IPS-NIHi7 (cell line): Measurements from ENCODE around the gene PLXDC1.

ENCODE experiments used
- DNase-seq: peaks from one replicate; pipeline ENCODE4 v3.0.0; 2012; ENCODE audit warnings: mixed read lengths; ENCODE audit errors: extremely low spot score

PLXDC1 gene

GRCh38 chr17:39151150-39151942 is at the start of gene PLXDC1:
TSS of gene PLXDC1 (minus strand) at chr17:39151637. CDS start at chr17:39151437, 200 bp downstream.
- DNase-seq = no peak

DNA sequence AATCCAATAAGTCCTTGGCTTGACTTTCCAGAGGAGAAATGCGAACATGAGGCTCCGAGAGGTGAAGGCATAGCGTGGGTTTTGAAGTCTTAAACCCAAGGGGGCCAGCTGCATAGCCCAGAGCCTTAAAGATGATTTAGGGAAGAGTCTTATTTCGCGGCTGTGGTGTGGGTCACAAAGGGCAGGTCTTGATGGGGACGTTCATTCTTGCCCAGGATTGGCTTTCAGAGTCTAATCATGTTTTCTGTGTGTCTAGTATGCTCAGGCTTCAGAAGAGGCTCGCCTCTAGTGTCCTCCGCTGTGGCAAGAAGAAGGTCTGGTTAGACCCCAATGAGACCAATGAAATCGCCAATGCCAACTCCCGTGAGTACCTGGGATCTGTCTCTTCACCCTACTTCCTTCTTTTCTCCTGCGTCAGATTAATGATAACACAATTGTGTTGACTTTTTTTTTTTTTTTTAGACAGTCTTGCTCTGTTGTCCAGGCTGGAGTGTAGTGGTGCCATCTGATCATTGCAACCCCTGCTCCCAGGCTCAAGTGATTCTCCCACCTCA is 49.6 kb upstream of the PLXDC1 start:
- DNase-seq = no peak

DNA sequence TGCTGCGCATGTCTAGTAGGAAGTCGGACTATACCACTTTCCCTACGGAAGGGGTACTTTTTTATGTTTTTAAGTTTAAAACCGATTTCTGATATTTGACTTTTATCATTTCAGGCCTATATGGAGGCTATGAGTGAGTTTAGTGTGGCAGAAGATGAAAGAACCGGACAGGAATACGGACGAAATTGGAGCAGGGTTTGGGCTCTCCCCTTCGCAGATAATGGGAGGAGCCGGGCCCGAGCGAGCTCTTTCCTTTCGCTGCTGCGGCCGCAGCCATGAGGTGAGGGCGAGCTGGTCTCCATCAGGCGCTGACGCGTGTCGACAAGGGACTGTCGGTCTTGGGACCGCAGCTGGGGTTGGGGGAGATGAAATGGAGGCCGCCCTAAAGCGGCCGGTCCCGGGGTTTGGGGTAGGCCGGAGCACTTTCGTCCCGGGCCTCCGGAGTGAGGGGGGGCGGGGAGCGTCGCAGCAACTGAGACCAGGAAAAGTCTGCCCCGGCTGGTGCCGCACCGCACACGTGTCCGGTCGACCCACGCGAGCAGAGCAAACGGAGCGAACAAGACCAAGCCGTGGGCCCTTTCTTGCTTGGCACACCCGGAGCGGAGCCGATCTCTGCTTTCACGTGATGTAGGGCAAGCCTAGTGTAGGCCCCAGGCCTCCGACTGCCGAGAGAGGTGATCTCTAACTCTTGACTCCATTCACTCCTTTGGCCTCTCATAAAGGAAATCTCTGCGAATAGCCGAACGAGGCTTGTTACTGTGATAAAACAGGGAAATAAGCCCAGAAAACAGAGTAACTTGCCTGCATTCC is 48.8 kb upstream of the PLXDC1 start, which contains the start of gene RPL19:
Gene RPL19 (plus strand): TSS at position 214 of the 810 bp plus-strand sequence. CDS start 62 bp downstream, at position 276.
- DNase-seq = peak; percentile 77

DNA sequence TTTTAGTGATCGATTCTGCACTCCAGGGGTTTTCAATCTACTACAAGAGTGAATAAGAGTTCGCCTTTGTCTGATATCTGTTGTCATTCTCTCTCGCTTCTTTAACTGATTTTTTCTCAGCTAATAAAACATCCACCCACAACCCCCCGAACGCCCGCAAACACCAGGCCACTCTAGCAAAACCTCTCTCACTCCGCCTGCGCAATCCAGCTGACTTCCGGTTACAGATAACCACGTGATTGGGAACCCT is 48.3 kb upstream of the PLXDC1 start:
- peak; percentile 89 for DNase-seq

DNA sequence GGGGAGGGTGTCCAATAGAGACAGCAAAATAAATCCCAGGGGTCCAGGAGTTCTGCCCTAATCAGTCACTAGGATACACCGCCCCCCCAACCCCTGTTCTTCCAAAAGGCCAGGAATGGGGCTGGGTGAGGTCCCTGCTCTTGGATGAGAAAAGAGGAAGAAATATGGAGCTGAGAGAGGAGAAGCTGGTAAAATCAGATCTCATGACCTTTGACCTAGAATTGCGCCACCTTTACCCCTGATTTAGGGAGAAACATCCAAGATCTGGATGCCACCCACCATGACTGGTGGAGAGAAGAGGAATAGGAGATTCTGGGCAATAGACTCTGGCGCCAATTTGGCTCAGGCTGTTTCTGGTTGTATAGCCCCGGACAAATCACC is 46.7 kb upstream of the PLXDC1 start:
- DNase-seq = no peak

DNA sequence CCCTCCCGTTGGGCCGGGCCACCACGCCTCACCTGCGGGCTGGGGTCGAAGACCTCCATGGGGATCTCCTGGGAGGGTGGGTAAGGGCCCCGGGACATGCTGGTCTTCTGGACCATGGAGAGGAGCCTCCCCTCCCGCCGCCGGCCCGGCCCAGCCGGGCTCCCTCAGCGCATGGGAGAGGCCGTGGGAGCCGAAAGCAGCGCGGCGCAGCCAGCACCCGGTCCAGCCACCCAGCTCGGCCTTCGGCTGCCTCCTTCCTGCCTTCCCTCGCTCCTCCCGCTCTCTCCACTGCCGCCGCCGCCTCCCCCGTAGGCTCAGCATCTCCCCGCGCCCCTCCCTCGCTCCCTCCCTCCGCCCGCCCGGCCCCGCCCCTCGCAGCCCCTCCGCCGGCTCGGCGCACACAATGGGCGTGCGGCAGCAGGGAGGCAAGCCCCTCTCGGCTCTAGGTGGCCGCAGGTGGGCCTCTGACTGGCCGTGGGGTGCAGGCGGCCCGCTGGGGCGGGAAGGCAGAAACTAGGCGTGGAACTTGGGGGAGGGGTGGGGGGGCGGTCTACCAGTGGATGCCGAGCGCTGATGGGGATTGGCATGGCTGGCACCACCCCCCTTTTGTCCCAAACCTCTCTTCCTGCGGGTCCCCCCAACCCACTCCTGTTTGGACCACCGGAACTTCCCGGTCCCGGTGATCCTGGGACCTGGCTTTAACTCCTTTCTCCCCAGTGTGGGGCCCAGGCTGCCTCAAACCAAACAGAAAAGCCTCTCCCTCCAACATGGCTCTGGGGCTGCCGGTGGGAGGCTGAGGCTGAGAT is 46.1 kb upstream of the PLXDC1 start, which contains the start of gene CACNB1:
Gene CACNB1 (minus strand): TSS at position 290 of the 806 bp plus-strand sequence. CDS start 174 bp downstream, at position 116.
- DNase-seq = peak; percentile 92

DNA sequence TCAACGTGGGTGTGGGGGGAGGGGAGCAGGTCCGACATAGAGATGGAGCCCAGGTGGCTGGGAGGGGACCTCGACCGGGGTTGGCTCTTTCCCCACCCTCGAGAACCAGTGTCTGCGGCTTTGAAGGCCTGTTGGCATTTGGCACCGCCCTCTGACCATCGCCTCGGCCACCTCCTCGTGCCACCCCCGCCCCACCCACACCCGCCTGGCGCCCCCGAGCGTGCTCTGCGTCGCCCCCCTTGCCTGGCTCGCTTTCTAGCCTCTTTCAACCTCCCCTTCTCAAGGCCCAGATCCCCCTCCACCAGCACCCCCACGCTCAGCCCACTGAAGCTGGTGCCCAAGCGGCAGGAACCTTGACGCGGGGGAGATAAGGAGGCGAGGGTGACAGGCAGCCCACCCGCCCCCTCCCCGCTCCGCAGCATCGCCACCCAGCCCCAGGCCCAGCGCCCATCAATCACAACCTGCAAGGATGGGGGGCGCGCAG is 45.4 kb upstream of the PLXDC1 start:
- DNase-seq = no peak

GRCh38 chr17:39196241-39196807 is 44.9 kb upstream of the PLXDC1 start:
- no peak for DNase-seq

DNA sequence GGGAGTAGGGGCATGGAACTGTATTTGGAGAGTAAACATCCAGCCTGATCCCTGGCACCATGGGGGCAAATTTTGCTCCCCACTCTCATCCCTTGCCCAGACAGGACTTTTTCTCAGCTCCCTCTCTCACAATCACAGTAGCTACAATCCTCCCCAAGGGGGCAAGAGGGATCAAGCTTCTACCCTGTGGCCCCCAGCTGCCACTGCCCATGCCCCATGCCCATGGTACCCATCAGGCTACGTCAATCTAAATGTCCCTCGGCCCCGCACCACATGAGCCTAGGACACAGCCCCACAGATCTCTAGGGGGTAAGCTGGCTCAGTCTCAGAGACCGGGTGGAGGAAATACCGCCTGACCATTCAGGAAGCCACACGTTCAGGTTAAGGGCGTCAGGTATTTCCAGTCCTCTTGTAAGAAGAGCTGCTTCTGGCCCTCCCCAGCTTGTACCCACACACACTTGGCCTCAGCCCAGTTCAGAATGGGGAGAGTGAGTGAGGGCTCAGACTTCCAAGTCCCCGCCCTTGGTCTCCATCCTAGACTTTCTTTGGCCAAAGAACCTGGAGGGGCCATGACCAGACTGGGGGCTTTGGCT is 44.2 kb upstream of the PLXDC1 start:
- no peak for DNase-seq

GRCh38 chr17:39194985-39195524 is 43.6 kb upstream of the PLXDC1 start:
- DNase-seq = no peak

- DNase-seq = peak; percentile 92
Measured at GRCh38 chr17:39194089-39194984, 42.9 kb upstream of the PLXDC1 start.

DNA sequence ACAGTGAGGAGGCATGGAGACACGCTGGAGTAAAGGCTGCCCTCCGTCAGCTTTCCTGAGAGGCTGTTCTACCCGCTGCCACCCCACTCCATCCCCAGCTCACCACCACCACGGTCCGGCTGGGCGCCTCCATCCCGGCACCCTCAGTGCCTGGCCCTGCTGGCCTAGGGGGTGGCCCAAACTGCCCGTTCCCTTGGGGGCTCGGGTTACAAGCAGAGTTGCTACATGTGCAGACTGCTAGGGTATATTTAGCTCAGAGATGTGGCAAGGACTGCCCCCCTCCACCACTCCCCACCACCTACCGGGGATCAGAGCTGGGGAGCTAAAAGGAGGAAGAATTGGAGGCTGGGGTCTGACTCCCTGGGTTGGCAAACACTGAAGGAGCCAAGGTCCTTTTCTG is 41.9 kb upstream of the PLXDC1 start:
- no peak for DNase-seq

- DNase-seq = no peak
Measured at GRCh38 chr17:39192901-39193300, 41.5 kb upstream of the PLXDC1 start.

DNA sequence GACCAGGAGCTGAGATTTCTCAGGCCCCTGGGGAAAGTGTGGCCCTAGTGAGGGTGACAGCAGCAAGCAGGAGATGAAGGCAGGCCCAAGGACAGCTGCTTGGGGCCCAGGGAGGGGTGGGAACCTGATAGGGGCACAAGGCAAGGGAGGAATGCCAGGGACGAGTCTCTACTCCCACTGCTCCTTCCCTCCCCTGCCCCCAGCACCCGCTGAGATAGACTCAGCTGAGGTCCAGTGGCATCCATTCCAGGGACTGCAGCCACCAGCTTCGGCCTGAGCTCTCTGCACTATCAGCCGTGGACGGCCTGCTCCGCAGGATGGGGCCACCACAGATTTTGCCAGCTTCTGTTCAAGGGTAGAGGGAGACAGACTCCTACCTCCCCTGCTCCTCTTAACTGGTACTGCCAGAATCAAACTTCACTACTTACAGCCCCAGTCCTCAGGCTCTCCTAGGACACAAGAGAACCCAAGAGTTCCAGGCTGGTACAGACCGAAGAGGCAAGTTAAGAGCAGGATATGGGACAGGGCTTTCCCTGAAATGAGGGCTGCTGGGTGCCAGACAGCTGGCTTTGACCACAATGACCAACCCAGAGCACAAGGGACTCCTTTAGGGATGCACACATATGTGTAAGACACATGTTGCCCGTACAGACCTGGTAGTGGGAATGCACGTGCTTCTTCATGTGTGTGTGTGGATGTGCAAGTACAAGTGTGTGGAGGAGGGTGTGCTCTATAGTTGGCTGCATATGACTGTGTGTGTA is 40.5 kb upstream of the PLXDC1 start:
- no peak for DNase-seq

- DNase-seq = no peak
Measured at GRCh38 chr17:39187152-39187830, 35.9 kb upstream of the PLXDC1 start.

DNA sequence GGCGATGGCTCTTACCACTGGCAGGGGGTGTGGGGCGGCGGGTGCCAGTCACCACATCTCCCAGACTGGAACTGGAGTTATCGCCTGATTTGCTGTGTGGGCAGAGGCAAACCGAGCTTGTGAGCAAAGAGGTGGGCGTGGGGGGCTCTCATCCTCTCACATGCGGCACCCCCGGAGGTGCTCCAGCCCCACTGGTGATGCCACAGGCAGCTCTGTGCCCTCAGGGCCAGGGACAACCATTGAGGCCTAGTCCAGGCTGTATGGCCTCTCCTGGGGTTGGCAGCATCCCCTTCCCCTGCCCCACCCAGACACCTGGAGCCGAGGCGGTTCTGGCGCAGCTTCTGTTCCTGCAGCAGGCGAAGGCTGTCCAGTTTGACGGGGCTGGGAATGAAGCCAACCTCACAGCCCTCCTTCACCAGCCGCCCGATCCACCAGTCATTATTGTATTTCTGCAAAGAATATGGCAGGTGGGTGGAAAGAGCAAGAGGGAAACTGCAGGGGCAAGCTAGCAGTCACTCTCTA is 35.1 kb upstream of the PLXDC1 start:
- no peak for DNase-seq

DNA sequence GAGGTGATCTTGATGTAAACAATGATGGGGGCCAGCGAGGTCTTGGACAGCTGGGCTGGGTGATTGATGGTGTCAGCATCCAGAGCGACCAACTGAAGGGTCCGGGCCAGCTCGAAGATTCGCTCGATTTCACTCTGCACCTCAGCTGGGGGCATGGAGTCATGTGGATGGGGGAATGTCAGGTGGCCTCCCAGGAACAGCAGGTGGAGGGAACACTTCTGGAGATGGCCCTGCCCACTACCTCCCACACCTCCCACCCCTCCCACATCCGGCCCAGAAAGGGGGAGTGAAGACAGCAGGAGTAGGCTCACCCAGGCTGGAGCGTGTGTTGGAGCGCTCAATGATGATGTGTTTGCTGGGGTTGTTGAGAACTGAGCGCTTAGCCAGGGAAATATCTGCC is 32.3 kb upstream of the PLXDC1 start:
- no peak for DNase-seq

DNA sequence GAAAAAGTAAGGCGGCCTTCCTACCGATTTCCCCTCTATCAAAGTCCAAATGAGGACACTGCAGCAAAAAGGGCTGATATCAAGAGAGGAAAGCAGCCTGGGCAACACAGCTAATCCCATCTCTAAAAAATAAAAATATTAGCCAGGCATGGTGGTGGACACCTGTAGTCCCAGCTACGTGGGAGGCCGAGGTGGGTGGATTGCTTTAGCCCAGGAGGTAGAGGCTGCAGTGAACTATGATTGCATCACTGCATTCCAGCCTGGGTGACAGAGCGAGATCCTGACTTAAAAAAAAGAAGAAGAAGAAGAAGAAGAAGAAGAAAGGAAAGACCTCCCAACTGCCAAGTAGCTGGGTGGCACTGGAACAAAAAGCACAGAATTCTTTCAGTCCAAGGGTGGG is 31.6 kb upstream of the PLXDC1 start:
- no peak for DNase-seq
